A673 (cell line): ENCODE data around the gene TTN.
A peak's percentile ranks its signal among the peaks of the same experiment; 100 is the strongest.

Source experiments
- CTCF ChIP-seq: fragments of 300-800, 200-600 bp; sonication (generic); conservative IDR thresholded peaks from 2 replicates; pipeline ENCODE4 v1.5.1; 2017; ENCODE audit warnings: low read depth, mild to moderate bottlenecking, antibody characterized with exemption, low read length, moderate library complexity, mixed read lengths
- EZH2 ChIP-seq: fragments of 200-600 bp; sonication (generic); IDR thresholded peaks from 2 replicates; pipeline ENCODE4 v1.6.1; 2017; ENCODE audit warnings: borderline replicate concordance, low read depth, mild to moderate bottlenecking, mixed read lengths, antibody characterized with exemption, low read length; ENCODE audit not compliant: poor library complexity, severe bottlenecking

GRCh38 chr2:178761759-178762371, 45.4 kb downstream of the TTN start:
- peak; percentile 78 for TF ChIP-seq CTCF
- no peak for TF ChIP-seq EZH2
